ENCODE results near the gene ANXA8L1. TPM values are rescaled to one million over a fixed set of nuclear protein-coding genes. Genes with fewer than 3 reads are reported as not detected.

Gene ANXA8L1
- polyA plus RNA-seq, 2 of the 4 experiments (the other 2 are of a cell fraction), result 33.7 to 92.3 TPM

DNA sequence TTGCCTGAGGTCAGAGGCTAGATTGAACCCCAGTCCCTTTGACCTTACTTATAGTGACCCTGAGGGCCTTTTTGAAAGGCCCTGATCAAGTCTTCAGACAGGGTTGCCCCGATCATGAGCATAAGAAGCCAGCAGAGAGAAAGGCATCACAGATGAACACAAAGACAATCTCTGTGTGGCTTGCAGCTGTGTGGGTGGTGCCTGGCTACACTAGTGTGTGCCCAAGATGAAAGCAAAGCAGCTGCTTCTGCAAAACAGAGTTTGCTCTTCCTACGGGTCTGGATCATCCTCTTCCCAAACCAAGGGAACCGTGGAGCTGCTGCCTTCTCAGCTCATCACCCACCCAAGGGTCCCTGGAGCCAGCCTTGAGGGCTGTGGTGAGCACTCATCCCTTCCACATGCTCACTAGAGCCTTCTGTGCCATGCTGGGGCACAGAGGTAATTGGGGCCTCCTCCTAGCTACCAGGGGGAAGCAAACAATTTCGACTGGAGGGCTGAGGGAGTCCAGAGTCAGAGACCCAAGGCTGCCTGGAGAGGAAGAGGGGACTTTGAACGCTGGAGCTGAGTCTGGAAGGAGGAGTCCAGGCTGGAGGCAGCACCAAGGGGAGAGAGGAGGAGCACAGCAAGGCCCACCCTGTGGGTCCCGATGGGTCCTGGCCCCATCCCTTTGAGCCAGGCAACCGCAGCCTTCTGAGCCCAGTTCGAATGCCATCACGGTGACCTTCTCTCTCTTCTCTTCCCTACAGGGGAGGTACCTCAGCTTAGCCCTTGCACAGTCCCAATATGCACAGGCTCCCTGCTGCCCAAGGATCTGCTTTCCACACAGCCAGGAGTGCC lies 46.5 kb upstream of the ANXA8L1 start:
- ATAC-seq (peak; percentile 36 to 40; a peak in 4 of 6 replicates), FAIRE-seq (no peak), DNase-seq (ENCODE audit: low read depth in 1 of 2, low spot score in 1 of 2) (no peak)
- TF ChIP-seq ELK1 (IDR thresholded peaks at IDR 0.05; ENCODE audit: low read depth, low read length) (no peak), TP53 (CRISPR knock-in tag; IDR thresholded peaks at IDR 0.05) (no peak), CHD4 (IDR thresholded peaks at IDR 0.05; ENCODE audit: borderline replicate concordance) (no peak), NR3C1 (IDR thresholded peaks at IDR 0.05) (no peak), ESRRA (IDR thresholded peaks at IDR 0.05; ENCODE audit: borderline replicate concordance, low read length) (no peak), KDM5A (IDR thresholded peaks at IDR 0.05) (no peak), CHD2 (IDR thresholded peaks at IDR 0.05; ENCODE audit: low read length, partially characterized antibody) (no peak), RAD21 (conservative IDR thresholded peaks at IDR 0.05 in 1 of 2, IDR thresholded peaks at IDR 0.05 in 1 of 2) (no peak), HMGXB4 (CRISPR knock-in tag; IDR thresholded peaks at IDR 0.05; ENCODE audit: borderline replicate concordance) (no peak), MYC (IDR thresholded peaks at IDR 0.05; ENCODE audit: borderline replicate concordance, low read length) (no peak), HOXB13 (CRISPR knock-in tag; IDR thresholded peaks at IDR 0.05; ENCODE audit: low read depth) (no peak), CBX8 (IDR thresholded peaks at IDR 0.05) (no peak), JUNB (IDR thresholded peaks at IDR 0.05) (no peak), MAX (IDR thresholded peaks at IDR 0.05) (no peak), POLR2AphosphoS2 (conservative IDR thresholded peaks at IDR 0.05; ENCODE audit: low read length) (no peak), MAFK (IDR thresholded peaks at IDR 0.05; ENCODE audit: partially characterized antibody) (no peak)
- Histone ChIP-seq H3K4me3 (no peak overlapping the region), H3K9me3 (no peaks in the 10 kb centered on the region), H3K4me1 (peaks cover 24% of the 10 kb centered on the region), H3K27ac (peak overlapping the region in 1 of 2 experiments; percentile 11; a peak in 2 of 6 replicates), H3K4me2 (no peak overlapping the region)
- POLR2A ChIA-PET, result no interaction called here
- CTCF ChIA-PET, result interaction anchor here (1.1 to 1.4 kb wide), 2 partner anchors 100 kb away, joined by 4 read pairs; no protein-coding TSS in a partner anchor
- WGBS (ENCODE audit: missing lambda C conversion rate), result 77% methylated on average over 9 of the region's 9 CpGs

- ATAC-seq, result peak; percentile 37 to 63; a peak in 3 of 6 replicates
- no peak for DNase-seq (ENCODE audit: low read depth in 1 of 2, low spot score in 1 of 2)
- H3K4me2 ChIP-seq, result no peak overlapping the region
- H3K9me3 ChIP-seq, result no peaks in the 10 kb centered on the region
- ChIA-PET CTCF (interaction anchor here (1.1 kb wide), 1 partner anchor 101 kb away, joined by 4 read pairs; no protein-coding TSS in a partner anchor), POLR2A (no interaction called here)
- peaks cover 24% of the 10 kb centered on the region for H3K4me1 ChIP-seq
- TF ChIP-seq SMC3 (IDR thresholded peaks at IDR 0.05) (no peak), MAZ (IDR thresholded peaks at IDR 0.05; ENCODE audit: borderline replicate concordance, low read depth, low read length) (no peak), ZFP36 (IDR thresholded peaks at IDR 0.05; ENCODE audit: borderline replicate concordance, partially characterized antibody) (no peak), JUN (IDR thresholded peaks at IDR 0.05) (no peak), ZC3H11A (IDR thresholded peaks at IDR 0.05) (no peak), HOXA7 (CRISPR knock-in tag; IDR thresholded peaks at IDR 0.05) (no peak), HEYL (CRISPR knock-in tag; IDR thresholded peaks at IDR 0.05) (no peak)
- TF ChIP-seq, protein P1, sequence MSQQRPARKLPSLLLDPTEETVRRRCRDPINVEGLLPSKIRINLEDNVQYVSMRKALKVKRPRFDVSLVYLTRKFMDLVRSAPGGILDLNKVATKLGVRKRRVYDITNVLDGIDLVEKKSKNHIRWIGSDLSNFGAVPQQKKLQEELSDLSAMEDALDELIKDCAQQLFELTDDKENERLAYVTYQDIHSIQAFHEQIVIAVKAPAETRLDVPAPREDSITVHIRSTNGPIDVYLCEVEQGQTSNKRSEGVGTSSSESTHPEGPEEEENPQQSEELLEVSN (IDR thresholded peaks at IDR 0.05; ENCODE audit: borderline replicate concordance, low read depth), result no peak
- WGBS (ENCODE audit: missing lambda C conversion rate), result 77% methylated on average over 5 of the region's 8 CpGs
- H3K4me3 ChIP-seq, result no peak overlapping the region
- H3K27ac ChIP-seq, result peak overlapping the region in 1 of 2 experiments; percentile 11; a peak in 2 of 6 replicates
- no peak for FAIRE-seq
Observed at GRCh38 chr10:46329690-46330016, 45.9 kb upstream of the ANXA8L1 start.
